GM21367 (cell line): ENCODE data around the gene NUBP2.

Experiments used
- ATAC-seq: cut with Tn5 transposase; IDR thresholded peaks from one replicate; pipeline ENCODE4 v1.9.1; 2021; ENCODE audit not compliant: unreplicated experiment

NUBP2 gene

DNA sequence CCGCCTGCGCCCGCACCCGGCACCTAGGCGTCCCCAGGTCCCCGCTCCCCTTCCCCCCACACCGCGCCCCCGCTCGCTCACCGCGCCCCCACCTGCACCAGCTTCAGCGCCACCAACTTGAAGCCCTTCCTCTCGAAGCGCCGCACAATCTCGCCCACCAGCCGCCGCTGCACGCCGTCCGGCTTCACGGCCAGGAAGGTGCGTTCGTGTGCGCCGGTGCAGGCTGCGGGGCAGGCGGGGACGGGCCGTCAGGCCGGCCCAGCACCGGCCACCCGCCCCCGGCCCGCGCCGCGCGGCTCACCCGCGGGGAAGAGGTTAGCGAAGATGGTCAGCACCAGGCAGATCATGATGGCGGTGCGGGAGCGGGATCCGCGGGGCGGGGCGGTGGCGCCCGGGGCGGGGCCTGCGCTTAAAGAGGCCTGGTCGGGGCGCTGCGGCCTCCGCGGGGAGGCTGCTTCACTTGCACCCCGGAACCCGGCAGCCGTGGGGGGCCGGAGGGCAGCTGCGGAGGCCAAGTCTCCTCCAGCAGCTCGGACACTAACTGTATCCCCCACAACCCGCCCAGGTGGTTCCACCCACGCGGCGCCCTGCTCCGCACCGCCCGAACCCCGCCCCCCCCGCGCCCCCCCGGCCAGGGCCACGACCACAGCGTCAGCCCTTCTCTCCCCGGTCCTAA, 11.4 kb upstream of the NUBP2 start, which contains the start of gene NME3:
Gene NME3 (minus strand): TSS at position 356 of the 676 bp plus-strand sequence. CDS start 9 bp downstream, at position 347.
- no peak for ATAC-seq

DNA sequence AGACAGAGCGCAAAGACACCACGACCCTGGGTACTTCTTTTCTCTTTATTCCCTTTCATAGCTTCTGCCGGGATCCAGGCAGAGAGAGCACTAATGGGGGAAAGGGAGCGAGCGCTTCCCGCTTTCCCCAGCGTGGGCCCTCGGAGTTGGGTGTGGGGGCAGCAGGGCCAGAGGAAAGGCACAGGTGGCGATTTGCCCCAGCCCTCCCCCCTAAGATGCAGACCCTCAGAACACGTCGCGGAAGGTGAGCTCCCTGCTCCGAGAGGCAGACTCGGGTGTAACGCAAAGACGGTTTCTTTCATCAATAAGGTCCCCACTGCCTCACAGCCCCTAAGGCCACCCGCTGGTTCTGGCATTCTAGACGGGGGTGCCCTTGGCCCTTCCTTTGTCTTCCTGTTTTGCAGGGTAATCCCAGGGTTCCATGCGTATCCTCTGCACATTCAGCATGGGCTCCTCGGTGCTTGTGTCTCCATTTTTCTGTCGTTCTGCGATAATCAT, 10.8 kb upstream of the NUBP2 start:
- no peak for ATAC-seq

DNA sequence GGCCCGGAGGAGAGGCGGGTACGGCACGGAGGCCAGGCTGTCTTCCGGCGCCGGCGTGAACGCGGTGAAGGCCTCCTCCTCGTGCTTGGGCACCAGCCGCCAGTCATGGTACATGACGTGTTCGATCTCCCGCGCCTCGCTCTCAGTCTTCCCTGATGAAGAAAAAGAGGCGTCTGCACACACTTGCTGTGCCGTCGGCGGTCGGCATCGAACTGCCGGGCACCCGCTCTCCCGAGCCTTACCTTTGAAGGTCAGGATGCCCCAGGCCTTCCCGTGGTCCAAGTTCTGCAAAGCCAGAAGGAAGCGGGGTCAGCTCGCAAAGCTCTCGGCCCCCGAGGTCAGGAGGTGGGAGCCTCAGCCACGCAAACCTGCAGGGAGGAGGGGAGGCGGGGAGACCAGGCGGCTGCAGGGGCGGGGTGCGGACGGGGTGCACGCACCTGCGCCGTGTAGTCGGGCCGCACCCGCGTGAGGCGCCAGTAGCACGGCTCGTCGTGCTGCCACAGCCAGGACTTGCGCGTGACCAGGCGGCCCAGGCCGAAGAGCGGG, 10.3 kb upstream of the NUBP2 start, which contains the start of gene EME2:
Gene EME2 (plus strand): TSS at position 449 of the 546 bp plus-strand sequence. CDS start 418 bp downstream, outside the sequence.
- ATAC-seq: no peak

DNA sequence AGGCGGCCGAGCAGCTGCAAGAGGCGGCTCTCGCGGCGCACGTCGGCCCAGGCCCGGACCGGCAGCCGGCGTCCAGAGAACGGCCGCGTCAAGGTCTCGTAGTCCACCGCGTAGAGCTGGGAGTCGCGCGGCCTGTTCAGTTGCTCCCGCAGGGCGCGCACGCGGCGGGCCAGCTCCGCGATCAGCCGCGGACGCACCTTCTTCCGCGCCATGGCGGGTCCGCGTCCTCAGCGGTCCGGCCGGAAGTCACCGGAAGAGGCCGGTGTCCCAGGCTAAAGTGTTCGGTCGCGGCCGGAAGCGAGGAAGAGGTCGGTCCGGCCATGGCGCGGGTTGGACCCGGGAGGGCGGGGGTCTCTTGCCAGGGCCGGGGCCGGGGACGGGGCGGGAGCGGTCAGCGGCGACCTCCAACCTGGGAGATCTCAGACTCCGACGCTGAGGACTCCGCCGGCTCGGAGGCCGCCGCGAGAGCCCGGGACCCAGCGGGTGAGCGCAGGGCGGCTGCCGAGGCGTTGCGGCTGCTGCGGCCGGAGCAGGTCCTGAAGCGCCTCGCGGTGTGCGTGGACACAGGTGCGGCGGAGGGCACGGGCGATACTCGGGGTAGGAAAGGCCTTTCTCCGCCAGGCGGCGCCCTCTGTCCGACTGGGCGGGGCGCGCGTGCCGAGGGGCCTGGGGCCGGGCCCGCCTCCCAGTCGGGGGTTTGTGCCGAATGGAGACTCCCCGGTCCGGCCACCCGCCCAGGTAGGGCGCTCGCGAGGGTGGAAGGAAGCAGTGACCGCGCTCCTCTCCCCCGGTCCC, 9.7 kb upstream of the NUBP2 start, which contains the start of gene MRPS34:
Gene MRPS34 (minus strand): TSS at position 227 of the 795 bp plus-strand sequence. CDS start 15 bp downstream, at position 212.
- ATAC-seq: peak; percentile 30

DNA sequence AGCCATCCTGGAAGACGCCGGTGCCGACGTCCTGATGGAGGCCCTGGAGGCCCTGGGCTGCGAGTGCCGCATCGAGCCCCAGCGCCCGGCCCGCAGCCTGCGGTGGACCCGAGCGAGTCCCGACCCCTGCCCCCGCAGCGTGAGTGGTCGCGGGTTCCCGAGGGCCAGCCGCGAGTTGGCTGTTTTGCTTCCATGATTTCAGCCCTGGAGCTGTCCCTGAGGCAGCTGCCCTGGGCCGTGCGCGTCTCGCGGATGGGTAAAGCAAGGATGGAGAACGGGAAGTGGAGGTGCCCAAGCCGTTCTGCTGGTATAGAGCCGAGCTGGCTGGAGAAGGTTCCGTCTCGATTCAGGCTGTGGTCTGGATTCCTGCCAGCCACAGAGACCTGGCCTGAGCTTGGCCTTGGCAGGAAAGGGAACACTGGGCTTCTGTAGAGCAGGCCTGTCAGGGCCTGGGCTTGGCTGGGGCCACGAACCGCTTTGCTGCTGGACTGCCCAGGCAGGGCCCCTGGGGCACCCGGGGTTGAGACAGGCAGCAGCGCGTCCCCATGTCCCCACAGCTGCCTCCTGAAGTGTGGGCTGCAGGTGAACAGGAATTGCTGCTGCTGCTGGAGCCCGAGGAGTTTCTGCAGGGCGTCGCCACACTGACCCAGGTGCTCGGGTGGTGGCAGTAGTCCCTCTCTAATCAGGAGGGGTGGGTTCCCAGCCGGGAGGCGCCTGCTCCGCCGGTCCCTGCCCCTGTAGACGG, 8.9 kb upstream of the NUBP2 start:
- ATAC-seq: peak; percentile 1

DNA sequence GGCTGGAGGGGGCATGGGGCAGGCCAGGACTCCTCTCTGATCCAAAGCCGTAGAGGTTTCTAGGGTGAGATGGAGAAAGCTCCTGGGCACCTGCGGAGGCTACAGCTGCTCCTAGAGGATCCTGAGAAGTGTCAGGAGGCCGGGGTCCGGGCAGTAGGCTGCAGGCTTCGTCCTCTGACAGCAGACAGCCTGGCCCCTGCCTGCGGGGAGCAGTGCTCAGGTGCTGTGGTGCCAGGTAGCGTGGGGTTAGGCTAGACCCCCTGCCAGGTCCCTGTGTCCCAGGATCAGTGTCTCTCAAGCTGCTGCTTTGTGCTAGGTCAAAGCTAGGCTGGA, 8.3 kb upstream of the NUBP2 start:
- ATAC-seq: no peak

DNA sequence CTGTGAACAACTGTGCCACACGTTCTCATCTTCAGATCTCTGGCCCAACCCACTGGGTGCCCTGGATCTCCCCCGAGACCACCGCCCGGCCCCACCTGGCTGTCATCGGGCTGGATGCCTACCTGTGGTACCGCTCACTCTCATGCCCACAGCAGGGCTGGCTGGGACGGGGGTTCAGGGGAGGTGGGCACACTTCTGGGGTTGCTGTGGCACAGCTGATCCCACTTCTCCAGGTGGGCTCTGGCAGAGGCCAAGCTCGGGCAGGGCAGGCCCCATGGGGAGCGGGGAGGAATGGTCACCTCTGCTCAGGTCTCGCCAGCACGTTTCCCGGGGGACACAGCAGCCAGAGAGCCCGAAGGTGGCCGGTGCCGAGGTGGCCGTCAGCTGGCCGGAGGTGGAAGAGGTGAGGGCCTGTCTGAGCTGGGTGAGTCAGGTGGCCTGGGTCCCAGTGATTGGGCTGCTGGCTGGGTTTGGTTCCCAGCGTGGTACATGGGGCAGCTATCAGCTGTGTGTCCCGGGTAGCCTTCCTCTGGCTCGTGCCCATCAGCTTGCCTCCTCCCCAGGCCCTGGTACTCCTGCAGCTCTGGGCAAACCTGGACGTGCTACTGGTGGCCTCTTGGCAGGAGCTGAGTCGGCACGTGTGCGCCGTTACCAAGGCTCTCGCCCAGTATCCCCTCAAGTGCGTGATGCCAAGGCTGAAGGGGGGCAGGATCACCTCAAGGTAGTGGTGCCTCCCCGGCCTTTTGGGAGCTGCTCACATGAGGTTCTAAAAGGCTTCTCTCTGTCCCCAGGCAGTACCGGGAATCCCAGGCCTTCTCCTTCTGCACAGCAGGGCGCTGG, 7.5 kb upstream of the NUBP2 start:
- no peak for ATAC-seq

DNA sequence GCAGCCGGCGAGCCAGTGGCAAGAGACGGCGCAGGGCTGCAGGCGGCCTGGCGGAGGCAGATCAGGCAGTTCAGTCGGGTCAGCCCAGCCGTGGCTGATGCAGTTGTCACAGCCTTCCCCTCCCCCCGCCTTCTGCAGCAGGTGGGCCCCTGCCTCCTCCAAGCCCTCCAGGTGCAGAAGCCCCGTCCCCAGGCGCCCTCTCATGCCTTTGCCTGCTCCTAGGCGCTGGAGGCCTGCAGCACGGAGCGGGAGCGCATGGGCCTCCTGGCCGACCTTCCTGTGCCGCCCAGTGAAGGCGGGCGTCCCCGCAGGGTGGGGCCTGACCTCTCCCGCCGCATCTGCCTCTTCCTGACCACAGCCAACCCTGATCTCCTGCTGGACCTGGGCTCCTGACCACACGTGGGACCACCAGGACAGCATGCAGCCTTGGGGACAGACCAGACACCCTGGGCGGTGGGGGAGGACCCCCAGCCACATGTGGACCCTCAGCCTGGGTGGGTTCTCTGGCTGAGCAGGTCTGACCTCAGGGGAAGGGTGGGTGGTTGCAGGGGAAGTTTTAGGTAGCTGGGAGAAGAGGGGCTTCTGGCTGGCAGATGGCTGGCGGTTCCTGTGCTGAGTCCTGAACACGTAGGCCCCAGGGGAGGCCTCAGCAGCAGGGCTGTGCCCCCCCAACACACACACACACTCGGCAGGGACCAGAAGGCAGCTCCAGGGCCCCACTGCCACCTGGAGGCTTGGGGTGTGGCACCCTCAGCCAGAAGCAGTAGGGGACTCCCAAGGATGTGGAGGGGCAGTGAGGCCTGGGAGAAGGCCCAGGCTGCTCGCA, 6.7 kb upstream of the NUBP2 start:
- no peak for ATAC-seq

DNA sequence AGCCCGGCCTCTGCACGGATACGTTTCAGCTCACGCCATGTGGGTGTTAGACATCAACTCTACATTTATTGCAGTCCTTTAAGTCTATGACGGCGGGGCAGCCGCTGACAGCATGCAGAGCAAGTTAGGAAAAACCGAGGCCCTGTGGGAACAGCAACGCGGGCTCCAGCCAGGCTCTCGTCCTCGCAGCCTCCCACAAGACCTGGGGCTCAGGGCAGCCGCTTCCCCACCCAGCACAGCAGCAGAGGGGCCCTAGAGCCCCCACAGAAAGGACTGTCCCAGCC, 6.1 kb upstream of the NUBP2 start:
- ATAC-seq: no peak

DNA sequence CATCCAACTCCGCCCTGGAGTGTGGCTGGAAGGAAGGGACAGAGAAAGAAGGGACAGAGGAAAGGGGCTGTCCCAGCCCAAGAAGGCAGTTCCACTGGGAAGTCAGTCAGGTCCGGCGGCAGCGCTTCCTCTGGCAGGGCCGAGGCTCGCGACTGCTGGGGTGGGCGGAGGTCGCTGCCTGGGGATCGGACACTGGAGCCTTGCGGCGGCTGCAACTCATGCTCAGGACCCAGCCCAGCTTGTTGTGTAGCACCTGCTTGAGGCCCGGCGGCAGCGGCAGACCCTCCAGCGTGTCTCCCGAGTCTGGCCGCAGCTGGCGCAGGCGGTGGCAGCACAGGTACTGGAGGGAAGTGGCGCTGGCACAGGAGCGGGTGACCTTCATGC, 5.8 kb upstream of the NUBP2 start:
- ATAC-seq: no peak

DNA sequence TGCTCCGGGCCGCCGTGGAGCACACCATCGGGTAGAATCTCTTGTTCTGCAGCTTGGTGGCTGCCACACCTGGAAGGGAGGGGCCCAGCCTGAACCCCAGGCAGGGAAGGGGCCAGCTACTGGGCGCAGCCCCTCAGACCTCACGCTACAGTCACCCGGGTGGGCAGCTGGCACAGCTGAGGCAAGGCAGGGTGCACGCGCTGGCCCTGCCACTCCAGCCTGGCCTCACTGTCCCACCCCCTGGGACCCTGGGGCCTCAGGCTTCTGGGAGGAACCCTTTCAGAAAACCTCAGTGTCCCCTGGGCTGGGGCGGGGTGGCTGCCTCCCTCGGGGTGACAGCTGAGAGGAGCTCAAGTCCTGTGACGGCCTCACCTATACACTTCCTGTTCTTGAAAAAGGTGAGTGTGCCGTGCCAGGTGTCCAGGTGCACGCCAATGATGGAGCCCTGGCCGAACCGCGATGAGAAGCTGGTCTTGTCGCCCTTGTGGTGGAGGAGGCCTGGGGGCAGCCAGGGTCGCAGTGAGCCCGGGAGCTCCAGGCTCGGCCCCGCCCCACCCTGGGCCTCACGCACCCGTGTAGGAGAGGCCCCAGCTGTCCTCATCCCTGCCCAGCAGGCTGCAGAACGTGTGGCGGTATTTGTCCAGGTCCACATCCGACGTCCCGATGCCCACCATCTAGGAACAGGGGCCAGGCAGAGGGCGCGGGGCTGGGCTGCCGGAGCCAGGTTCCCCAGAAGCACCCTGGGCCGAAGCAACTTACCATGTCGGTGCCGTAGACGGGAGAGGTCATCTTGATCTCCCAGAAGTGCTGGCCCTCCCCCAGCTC, 5.2 kb upstream of the NUBP2 start:
- ATAC-seq: no peak

DNA sequence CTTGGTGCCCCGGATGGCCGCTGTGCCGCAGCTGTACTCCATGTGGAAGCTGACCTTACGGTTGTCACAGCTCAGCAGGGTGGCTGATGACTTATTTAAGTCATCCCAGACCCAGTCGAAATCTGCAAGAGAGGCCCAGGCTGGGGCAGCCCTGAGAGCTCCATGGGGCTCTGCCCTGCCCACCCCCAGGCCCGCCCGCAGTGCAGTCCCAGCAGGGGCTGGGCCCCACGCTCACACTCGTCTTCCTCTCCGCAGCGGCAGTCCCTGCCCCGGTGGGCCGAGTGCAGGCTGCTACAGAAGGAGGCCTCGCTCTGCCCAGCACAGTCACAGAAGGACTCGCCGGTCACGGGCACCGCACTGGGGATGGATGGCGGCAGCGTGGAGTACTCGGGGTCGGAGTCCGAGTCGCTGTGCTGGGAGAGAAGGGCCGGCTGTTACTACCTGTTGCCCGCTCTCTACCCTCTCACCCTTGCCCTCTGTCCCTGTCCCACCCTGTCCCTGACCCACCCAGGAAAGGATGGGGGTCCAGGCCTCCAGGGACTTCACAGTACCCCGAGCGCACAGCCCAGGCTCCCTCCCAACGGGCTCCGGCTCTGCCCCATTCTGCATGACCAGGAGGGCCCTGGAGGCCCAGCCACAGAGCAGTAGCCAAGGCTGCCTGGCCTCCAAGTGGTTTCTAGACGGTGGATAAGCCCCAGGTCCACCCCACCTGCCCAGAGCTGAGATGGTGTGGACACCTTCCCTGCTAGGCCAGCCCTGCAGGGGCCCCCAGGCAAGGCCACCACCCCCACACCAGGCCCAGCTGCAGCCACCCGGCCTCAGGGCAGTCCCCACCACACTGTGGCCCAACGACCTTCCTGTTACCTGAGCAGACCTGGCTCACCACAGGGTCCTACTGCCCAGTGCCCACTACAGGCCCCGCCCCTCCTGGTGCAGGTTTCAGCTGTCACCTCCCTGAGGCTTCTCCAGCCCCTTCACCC, 4.3 kb upstream of the NUBP2 start:
- no peak for ATAC-seq

DNA sequence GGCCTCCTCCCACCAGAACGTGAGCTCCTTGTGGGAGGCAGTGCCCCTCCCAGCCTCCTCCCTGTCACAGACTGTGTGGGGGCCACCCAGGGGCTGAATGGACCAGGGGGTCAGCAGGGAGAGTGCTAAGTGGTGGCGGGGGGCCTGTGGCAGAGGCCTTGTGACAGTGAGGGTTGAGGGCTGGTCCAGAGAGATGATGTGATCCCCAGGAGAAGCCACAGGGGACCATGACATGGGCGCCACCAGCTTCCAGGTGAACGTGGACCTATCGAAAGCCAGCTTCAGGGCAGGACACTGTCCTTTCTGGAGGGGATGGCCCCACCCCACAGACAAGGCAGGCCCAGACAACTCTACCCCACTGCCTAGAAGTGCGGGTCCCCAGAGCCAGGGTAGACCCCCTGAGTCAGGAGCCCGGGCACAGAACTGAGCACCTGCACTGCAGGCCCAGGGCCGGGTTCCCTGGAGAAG, 3.5 kb upstream of the NUBP2 start:
- ATAC-seq: no peak

DNA sequence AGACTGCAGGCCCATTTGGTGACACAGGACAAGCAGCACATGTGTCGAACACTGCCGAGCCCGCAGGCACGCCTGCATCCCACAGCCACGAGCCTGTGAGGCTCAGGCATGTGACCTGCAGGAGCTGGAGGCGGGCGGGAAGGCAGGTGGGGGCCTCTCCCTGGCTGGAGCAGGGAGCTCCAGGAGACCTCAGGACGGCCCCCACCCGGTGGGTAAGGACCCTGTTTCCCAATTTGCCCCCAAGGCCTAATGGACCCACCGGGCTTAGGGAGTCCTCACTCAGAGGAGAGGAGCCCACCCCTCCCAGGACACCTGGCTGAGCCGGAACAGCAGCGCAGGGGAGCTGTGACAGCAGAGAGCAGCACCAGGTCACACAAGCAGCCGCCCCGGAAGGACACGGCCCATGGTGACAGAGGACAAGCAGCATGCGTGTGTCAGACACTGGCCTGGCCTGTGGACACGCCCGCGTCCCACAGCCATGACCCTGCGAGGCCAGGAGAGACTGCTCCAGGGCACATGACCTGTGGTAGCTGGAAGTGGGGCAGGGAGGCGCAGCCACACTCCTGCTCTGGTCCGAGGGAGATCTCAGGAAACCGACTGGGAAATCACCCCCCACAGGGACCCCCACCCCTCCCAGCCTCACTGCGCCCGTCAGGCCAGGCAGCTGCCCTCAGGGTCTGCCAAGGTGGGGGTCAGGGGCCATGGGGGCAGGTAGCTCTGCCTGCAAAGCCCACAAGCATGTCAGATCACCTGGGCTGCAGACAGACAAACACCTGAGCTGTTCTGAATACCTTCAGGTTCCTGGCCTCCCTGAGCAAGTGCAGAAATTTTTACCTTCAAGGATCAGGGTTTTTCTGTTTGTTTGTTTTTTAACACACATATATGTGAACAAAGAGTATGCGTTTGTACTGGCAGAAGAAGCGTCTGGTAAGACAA, 2.8 kb upstream of the NUBP2 start:
- no peak for ATAC-seq

DNA sequence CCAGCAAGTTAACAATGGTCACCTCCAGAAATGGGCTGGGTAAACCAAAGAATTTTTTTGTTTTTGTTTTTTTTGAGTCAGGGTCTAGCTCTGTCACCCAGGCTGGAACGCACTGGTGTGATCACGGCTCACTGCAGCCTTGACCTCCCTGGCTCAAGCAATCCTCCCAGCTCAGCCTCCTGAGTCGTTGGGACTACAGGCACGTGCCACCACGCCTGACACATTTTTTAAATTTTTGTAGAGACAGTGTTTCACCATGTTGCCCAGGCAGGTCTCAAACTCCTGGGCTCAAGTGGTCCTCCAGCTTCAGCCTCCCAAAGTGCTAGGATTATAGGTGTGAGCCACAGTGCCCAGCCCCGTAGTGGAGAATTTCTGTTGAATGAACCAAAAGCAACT, 2.1 kb upstream of the NUBP2 start:
- ATAC-seq: no peak

DNA sequence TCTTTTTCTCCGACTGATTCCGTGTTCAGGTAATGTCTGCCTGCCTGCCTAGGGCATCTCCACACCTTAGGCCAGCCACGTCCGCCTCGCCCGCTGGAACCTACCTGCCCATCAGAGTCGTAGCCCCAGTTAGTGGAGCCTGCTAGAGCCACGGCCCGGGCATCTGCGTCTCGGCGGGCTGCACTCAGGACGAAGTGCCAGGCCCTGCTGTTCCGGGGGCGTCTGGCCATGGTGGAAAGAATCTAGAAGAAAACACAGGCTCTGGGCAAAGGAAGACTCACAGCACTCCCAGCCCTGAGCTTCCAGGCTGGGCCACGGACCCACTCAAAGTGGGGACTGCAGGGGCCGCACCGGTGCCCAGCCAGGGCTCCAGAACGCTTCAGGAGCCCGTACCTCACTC, 1.5 kb upstream of the NUBP2 start:
- no peak for ATAC-seq
